Psoas muscle (tissue), 8 donors: Measurements from ENCODE around the gene WWTR1. TPM values are rescaled to one million over a fixed set of nuclear protein-coding genes. Genes with fewer than 3 reads are reported as not detected.

Experiments
- ATAC-seq, 4 donors: fragments of 200-7000 bp; cut with Tn5 transposase; one replicate each; pipeline ENCODE4 v1.9.1; 2020; ENCODE audit warnings: moderate library complexity in 3 of 4, mild to moderate bottlenecking in 2 of 4
- DNase-seq, 2 donors: peaks; one replicate each; pipeline ENCODE4 v3.0.0-alpha.2; 2020
- H3K27ac ChIP-seq: fragments of 200-600 bp; one replicate; pipeline ENCODE4 v1.8.0; 2022
- H3K27me3 ChIP-seq, 3 donors: fragments of 200-600 bp in 1 of 3; one replicate each; pipeline versions ENCODE4 v1.6.1 to v1.8.0; 2013 to 2022; ENCODE audit warnings: low read length in 2 of 3, mild to moderate bottlenecking in 2 of 3, moderate library complexity in 1 of 3; ENCODE audit not compliant: insufficient read depth in 3 of 3
- H3K36me3 ChIP-seq, 2 donors: fragments of 200-600 bp in 1 of 2; one replicate each; pipeline versions ENCODE4 v1.6.1 to v1.8.0; 2013 to 2022; ENCODE audit warnings: low read depth in 1 of 2, mild to moderate bottlenecking in 1 of 2, moderate library complexity in 1 of 2; ENCODE audit not compliant: insufficient read depth in 1 of 2
- H3K4me1 ChIP-seq: fragments of 200-600 bp; one replicate; pipeline ENCODE4 v1.8.0; 2022
- H3K4me3 ChIP-seq: fragments of 200-600 bp; one replicate; pipeline ENCODE4 v1.8.0; 2022; ENCODE audit warnings: mild to moderate bottlenecking
- H3K9me3 ChIP-seq: fragments of 200-600 bp; one replicate; pipeline ENCODE4 v1.8.0; 2022
- CTCF ChIP-seq: fragments of 200-600 bp; IDR thresholded peaks from one replicate; pipeline ENCODE4 v1.8.0; 2022; ENCODE audit warnings: antibody characterized with exemption
- WGBS, 3 donors: extraction: QIAGEN DNeasy Blood & Tissue Kit; methylation state at CpG; one replicate each; pipeline versions ENCODE4 v1.1.6 to v1.1.7; 2013; 5-methylcytosine and 5-hydroxymethylcytosine counted together
- intact Hi-C, 2 donors: fragments of 100-400 bp; cut with DNase I; formaldehyde crosslinking; loops; one replicate each; pipeline versions ENCODE4 v1.11.0 to v1.14.2; 2022
- polyA plus RNA-seq, 3 donors: library from polyadenylated mRNA; stranded (reverse); fragments of 200-250 nt; gene quantifications; one replicate each; pipeline ENCODE4 v1.2.3, GENCODE V29; 2013
- total RNA-seq, 4 donors: library from RNA; stranded (reverse); fragmentation: NEBNext Ultra II Directional in 2 of 4; extraction: Animal tissue kit (Norgen Biotek cat#: 25700) in 2 of 4; gene quantifications; one replicate each; pipeline versions ENCODE4 v1.2.1 to v1.2.4, GENCODE V29; 2021 to 2023
- donor health status: healthy with polysubstance abuse.
- donor health status: DM: no; HTN: no; CAD: no; lungs with moderate emphysema.
- donor health status: Bipolar disorder and iron deficiency.
- donor health status: healthy.
- donor health status: DM: yes; HTN: yes; CAD: no.
- donor health status: DM: no; HTN: no; CAD: no.
- donor health status: DM: no; HTN: no; CAD: no.
- donor health status: DM: yes; HTN: yes; CAD: no.

WWTR1 gene
- total and polyA plus RNA-seq, 7 donors = 6.7 to 53.5 (median 24.7) TPM

GRCh38 chr3:149647285-149647684 lies 10.5 kb downstream of the WWTR1 start:
- ATAC-seq (no peak), DNase-seq (no peak)
- WGBS, 3 donors = 93 to 96% (median 93%) methylated on average over 4 of the region's 4 CpGs
- Histone ChIP-seq H3K4me1 (peaks cover 24% of the 10 kb centered on the region), H3K4me3 (no peak overlapping the region), H3K36me3 (peaks cover 8 to 42% of the 10 kb centered on the region in 2 donors), H3K9me3 (no peaks in the 10 kb centered on the region), H3K27me3 (no peaks in the 10 kb centered on the region), H3K27ac (no peak overlapping the region)
- intact Hi-C loops = loop anchor here in 1 of 2 donors (5.0 kb wide), 1 partner anchor 40 kb away; no protein-coding TSS in a partner anchor
- TF ChIP-seq CTCF = no peak

DNA sequence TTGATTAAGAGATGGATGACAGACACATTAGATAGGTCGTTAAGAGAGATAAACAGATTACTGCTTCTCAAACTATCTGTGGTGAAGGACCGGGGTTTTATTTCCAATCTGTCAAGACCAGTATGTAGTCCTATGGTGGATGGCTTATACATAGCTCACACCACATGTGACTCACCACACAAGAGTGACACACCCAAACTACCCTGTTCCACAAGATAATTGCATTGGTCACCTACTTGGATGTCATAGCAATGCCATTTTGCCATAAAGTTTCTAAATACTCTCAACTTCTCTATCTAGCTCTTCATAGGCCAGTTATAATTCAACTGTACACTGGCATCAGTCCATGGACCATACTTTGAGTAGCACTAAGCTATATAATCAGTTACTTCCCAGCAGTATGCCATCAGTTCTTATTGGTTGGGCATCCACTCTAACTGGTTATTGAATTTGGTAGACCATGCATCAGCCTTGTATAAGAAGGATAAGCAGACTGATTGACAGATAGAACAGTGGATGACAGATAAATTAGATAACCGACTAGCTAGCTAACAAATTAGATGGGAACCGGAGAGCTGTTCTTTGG lies 11.6 kb downstream of the WWTR1 start:
- Histone ChIP-seq H3K27me3 (no peaks in the 10 kb centered on the region), H3K4me3 (no peak overlapping the region), H3K27ac (no peak overlapping the region), H3K9me3 (no peaks in the 10 kb centered on the region), H3K36me3 (peaks cover 8 to 39% of the 10 kb centered on the region in 2 donors), H3K4me1 (peaks cover 30% of the 10 kb centered on the region)
- TF ChIP-seq CTCF = no peak
- WGBS, 3 donors = 96 to 97% (median 97%) methylated on average over 4 of the region's 4 CpGs
- ATAC-seq (peak in 1 of 4 donors; percentile 49), DNase-seq (no peak)
- intact Hi-C loops = loop anchor here in 1 of 2 donors (5.0 kb wide), 1 partner anchor 39 kb away; no protein-coding TSS in a partner anchor

DNA sequence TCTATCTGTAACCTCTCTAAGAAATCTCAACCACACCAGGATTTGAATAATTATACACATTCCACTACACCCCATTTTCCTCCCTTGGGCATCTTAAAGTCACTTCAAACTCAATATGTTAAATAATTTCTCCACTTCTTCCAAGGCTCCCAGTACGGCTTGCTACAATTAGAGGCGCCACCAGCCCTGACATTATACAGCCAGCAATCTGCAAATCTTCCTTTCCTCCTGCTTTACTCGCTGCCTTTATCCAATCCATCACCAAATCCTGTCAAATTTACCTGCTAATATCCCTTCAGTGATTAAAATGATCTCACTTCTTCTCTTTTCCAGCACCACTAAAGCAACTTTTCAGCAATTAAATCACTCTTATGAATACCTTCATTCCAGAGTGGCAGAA lies 13.9 kb downstream of the WWTR1 start:
- intact Hi-C loops = no loop called here
- H3K27ac ChIP-seq = no peak overlapping the region
- DNase-seq = no peak
- H3K4me3 ChIP-seq = no peak overlapping the region
- no peak for TF ChIP-seq CTCF
- H3K9me3 ChIP-seq = no peaks in the 10 kb centered on the region
- H3K4me1 ChIP-seq = peaks cover 33% of the 10 kb centered on the region
- 83 to 91% (median 90%) methylated on average over 3 of the region's 3 CpGs for WGBS, 3 donors
- no peak for ATAC-seq
- peaks cover 8 to 26% of the 10 kb centered on the region in 2 donors for H3K36me3 ChIP-seq
- no peaks in the 10 kb centered on the region for H3K27me3 ChIP-seq

DNA sequence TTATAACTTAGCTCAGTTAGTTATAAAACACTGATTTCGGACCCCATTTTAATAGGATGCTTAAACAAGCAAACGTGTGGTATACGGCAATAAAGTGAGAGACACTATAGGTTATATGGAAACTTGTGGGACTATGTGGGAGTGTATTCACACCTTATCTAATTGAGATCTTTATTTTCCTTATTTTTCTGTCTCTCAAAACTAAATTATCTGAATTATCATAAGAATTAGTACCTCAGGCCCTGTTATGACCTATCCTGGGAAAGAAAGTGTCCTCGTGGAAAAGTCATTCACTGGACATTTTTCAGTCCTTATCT lies 14.4 kb downstream of the WWTR1 start:
- peaks cover 33% of the 10 kb centered on the region for H3K4me1 ChIP-seq
- H3K4me3 ChIP-seq = no peak overlapping the region
- WGBS, 3 donors = 77 to 88% (median 81%) methylated on average over 4 of the region's 4 CpGs
- no peak for ATAC-seq
- peaks cover 7 to 26% of the 10 kb centered on the region in 2 donors for H3K36me3 ChIP-seq
- H3K9me3 ChIP-seq = no peaks in the 10 kb centered on the region
- no peak for TF ChIP-seq CTCF
- H3K27ac ChIP-seq = no peak overlapping the region
- DNase-seq = no peak
- H3K27me3 ChIP-seq = no peaks in the 10 kb centered on the region
- intact Hi-C loops = no loop called here
